SK-N-SH (cell line): ENCODE measurements around the gene B3GNT7. TPM values are rescaled to one million over a fixed set of nuclear protein-coding genes. Genes with fewer than 3 reads are reported as not detected.

Experiments
- CTCF ChIA-PET: fragments of 300-600, 350-600 bp; formaldehyde crosslinking; extraction: SDS; loops from one replicate; lab custom pipeline; 2021; lab: Yijun Ruan, JAX
- POLR2A ChIA-PET: fragments of 350-600 bp; sonication (Branson Sonifier 250); formaldehyde crosslinking; extraction: SDS; loops from one replicate; lab custom pipeline; 2020; ENCODE audit warnings: antibody characterized with exemption, inconsistent platforms; lab: Yijun Ruan, JAX
- DNase-seq: peaks from one replicate; pipeline ENCODE4 v3.0.0; 2012
- H2AFZ ChIP-seq: fragments of 200-600 bp; sonication (generic); 2 replicates; pipeline ENCODE4 v1.8.1; 2016; ENCODE audit warnings: antibody characterized with exemption, mild to moderate bottlenecking, low read depth
- H3F3A ChIP-seq: fragments of 200-600 bp; sonication (generic); replicated peaks from 2 replicates; pipeline ENCODE3; 2016; ENCODE audit warnings: antibody characterized with exemption, mild to moderate bottlenecking; ENCODE audit not compliant: insufficient read depth
- H3K27ac ChIP-seq, 2 experiments: fragments of 200-500 bp in 1 of 2; fragments of 200-600 bp in 1 of 2; sonication (Bioruptor generic) in 1 of 2; sonication (generic), shearing (Covaris generic) in 1 of 2; 2 replicates each; pipeline versions ENCODE4 v1.5.1 to v1.6.1; 2014 to 2016; ENCODE audit warnings: low read depth in 2 of 2, inconsistent platforms in 1 of 2, low read length in 1 of 2, mild to moderate bottlenecking in 1 of 2, mixed read lengths in 1 of 2
- H3K27me3 ChIP-seq: fragments of 200-600 bp; sonication (generic), shearing (Covaris generic); 2 replicates; pipeline ENCODE4 v1.6.1; 2016; ENCODE audit warnings: mixed run types; ENCODE audit not compliant: insufficient read depth
- H3K36me3 ChIP-seq, 2 experiments: fragments of 200-500 bp in 1 of 2; fragments of 200-600 bp in 1 of 2; sonication (Bioruptor generic) in 1 of 2; sonication (generic) in 1 of 2; replicated peaks in 1 of 2; 2 replicates each; pipeline versions ENCODE3 to v1.5.1; 2014 to 2016; ENCODE audit warnings: low read length in 1 of 2, mild to moderate bottlenecking in 1 of 2; ENCODE audit not compliant: insufficient read depth in 2 of 2, control insufficient read depth in 1 of 2
- H3K4me1 ChIP-seq, 2 experiments: fragments of 200-500 bp in 1 of 2; fragments of 200-600 bp in 1 of 2; sonication (Bioruptor generic) in 1 of 2; sonication (generic), shearing (Covaris generic) in 1 of 2; 2 replicates each; pipeline versions ENCODE4 v1.5.1 to v1.6.1; 2014 to 2016; ENCODE audit warnings: low read depth in 1 of 2, low read length in 1 of 2, mixed run types in 1 of 2; ENCODE audit not compliant: insufficient read depth in 2 of 2, control insufficient read depth in 1 of 2
- H3K4me2 ChIP-seq: fragments of 200-600 bp; sonication (generic), shearing (Covaris generic); 2 replicates; pipeline ENCODE4 v1.6.1; 2017; ENCODE audit warnings: mixed run types
- H3K4me3 ChIP-seq, 2 experiments: fragments of 200-500 bp in 1 of 2; fragments of 200-600 bp in 1 of 2; sonication (Bioruptor generic) in 1 of 2; sonication (generic), shearing (Covaris generic) in 1 of 2; 2 replicates each; pipeline versions ENCODE4 v1.5.1 to v1.8.1; 2014 to 2016; ENCODE audit warnings: low read depth in 2 of 2, inconsistent platforms in 1 of 2, low read length in 1 of 2, mild to moderate bottlenecking in 1 of 2, mixed read lengths in 1 of 2, moderate library complexity in 1 of 2
- H3K79me2 ChIP-seq: fragments of 200-600 bp; sonication (generic); 2 replicates; pipeline ENCODE4 v1.8.1; 2017; ENCODE audit warnings: mild to moderate bottlenecking; ENCODE audit not compliant: insufficient read depth
- H3K9ac ChIP-seq: fragments of 200-600 bp; sonication (generic); 2 replicates; pipeline ENCODE4 v1.6.1; 2017; ENCODE audit warnings: mixed run types
- H3K9me2 ChIP-seq: fragments of 200-600 bp; sonication (generic); 2 replicates; pipeline ENCODE4 v1.6.1; 2017; ENCODE audit warnings: mixed run types
- H3K9me3 ChIP-seq: fragments of 200-600 bp; sonication (generic); 2 replicates; pipeline ENCODE4 v1.6.1; 2017; ENCODE audit warnings: mixed run types, mild to moderate bottlenecking, moderate library complexity
- H4K20me1 ChIP-seq: fragments of 200-600 bp; sonication (generic); 2 replicates; pipeline ENCODE4 v1.6.1; 2017; ENCODE audit warnings: mild to moderate bottlenecking, mixed run types; ENCODE audit not compliant: insufficient read depth
- CHD2 ChIP-seq: fragments of 150-350 bp; IDR thresholded peaks from 2 replicates; pipeline ENCODE4 v1.6.1; 2018; ENCODE audit warnings: low read length; ENCODE audit not compliant: partially characterized antibody
- EZH2phosphoT487 ChIP-seq: fragments of 200-600 bp; sonication (generic); IDR thresholded peaks from 2 replicates; pipeline ENCODE4 v1.6.1; 2017; ENCODE audit warnings: low read depth, mixed run types, mild to moderate bottlenecking, antibody characterized with exemption, moderate library complexity, borderline replicate concordance
- FOXJ3 ChIP-seq: sonication (generic); formaldehyde crosslinking; IDR thresholded peaks from 2 replicates; pipeline ENCODE4 v1.5.1; 2020; ENCODE audit warnings: mild to moderate bottlenecking, missing genetic modification reagents
- FOXM1 ChIP-seq: IDR thresholded peaks from 2 replicates; pipeline ENCODE4 v1.4.0; 2012; ENCODE audit warnings: low read depth, mild to moderate bottlenecking
- IRF3 ChIP-seq: fragments of 150-350 bp; IDR thresholded peaks from 2 replicates; pipeline ENCODE4 v1.6.1; 2016; ENCODE audit warnings: mild to moderate bottlenecking, low read depth, low read length
- MXI1 ChIP-seq: IDR thresholded peaks from 2 replicates; pipeline ENCODE4 v1.6.1; 2012; ENCODE audit warnings: mild to moderate bottlenecking, low read depth, low read length, improper control_type of control experiment
- NRF1 ChIP-seq: IDR thresholded peaks from 2 replicates; pipeline ENCODE4 v1.6.1; 2012; ENCODE audit warnings: low read depth, mild to moderate bottlenecking, low read length
- PBX3 ChIP-seq: IDR thresholded peaks from 2 replicates; pipeline ENCODE4; 2012
- RXRA ChIP-seq: IDR thresholded peaks from 2 replicates; pipeline ENCODE4 v1.4.0; 2012; ENCODE audit warnings: low read depth, mild to moderate bottlenecking, borderline replicate concordance
- SIN3A ChIP-seq: IDR thresholded peaks from 2 replicates; pipeline ENCODE4 v1.6.1; 2012; ENCODE audit warnings: low read depth, mild to moderate bottlenecking, low read length, moderate library complexity, borderline replicate concordance
- SMC3 ChIP-seq: IDR thresholded peaks from 2 replicates; pipeline ENCODE4 v1.6.1; 2012; ENCODE audit warnings: low read depth, low read length, improper control_type of control experiment
- TAF1 ChIP-seq: IDR thresholded peaks from 2 replicates; pipeline ENCODE4 v1.6.1; 2012; ENCODE audit warnings: low read depth, mild to moderate bottlenecking, low read length, moderate library complexity, borderline replicate concordance
- USF2 ChIP-seq: fragments of 150-350 bp; IDR thresholded peaks from 2 replicates; pipeline ENCODE4 v1.6.1; 2017; ENCODE audit warnings: antibody characterized with exemption, low read length, low read depth, borderline replicate concordance
- ZBTB33 ChIP-seq: IDR thresholded peaks from 2 replicates; pipeline ENCODE4 v1.4.0; 2012; ENCODE audit warnings: low read depth, borderline replicate concordance
- WGBS: methylation state at CpG from one replicate; pipeline ENCODE4 v1.1.6; 2017; ENCODE audit warnings: low lambda C conversion rate; 5-methylcytosine and 5-hydroxymethylcytosine counted together
- polyA plus RNA-seq, 3 experiments: library from polyadenylated mRNA; depleted of rRNA; stranded (reverse); fragments of >200 nt; gene quantifications; 2 replicates each; pipeline ENCODE4 v1.2.3, GENCODE V29; 2012

The B3GNT7 gene
- polyA plus RNA-seq, 1 of the 3 experiments (the other 2 are of a cell fraction), result 0.12 TPM

GRCh38 chr2:231425291-231425810, 29.8 kb downstream of the B3GNT7 start:
- TF ChIP-seq RXRA (no peak), IRF3 (no peak), PBX3 (no peak), MXI1 (no peak), SIN3A (no peak), EZH2phosphoT487 (no peak), CHD2 (no peak), SMC3 (no peak), FOXM1 (no peak), TAF1 (no peak), FOXJ3 (CRISPR knock-in tag) (no peak), NRF1 (no peak), ZBTB33 (no peak), USF2 (no peak)

More at GRCh38 chr2:231425291-231425810, 29.8 kb downstream of the B3GNT7 start:
- Histone ChIP-seq H4K20me1 (no peaks in the 10 kb centered on the region), H3K4me1 (no peaks in the 10 kb centered on the region), H3F3A (no peaks in the 10 kb centered on the region), H3K4me3 (no peak overlapping the region), H3K4me2 (no peak overlapping the region), H3K79me2 (no peaks in the 10 kb centered on the region), H2AFZ (no peak overlapping the region), H3K9me3 (no peaks in the 10 kb centered on the region), H3K9ac (no peak overlapping the region), H3K9me2 (no peaks in the 10 kb centered on the region), H3K27ac (no peak overlapping the region), H3K27me3 (no peaks in the 10 kb centered on the region), H3K36me3 (no peaks in the 10 kb centered on the region)
- ChIA-PET POLR2A (no interaction called here), CTCF (interaction anchor here (0.8 to 4.4 kb wide), 5 partner anchors 13 to 198 kb away, joined by 3 to 27 read pairs (median 4); no protein-coding TSS in a partner anchor)
- WGBS, result 66% methylated on average over 5 of the region's 8 CpGs
- no peak for DNase-seq
